Stimulated activated CD8-positive, alpha-beta memory T cell treated with anti-CD3 and anti-CD28 coated beads, Interleukin-12 subunit alpha, Interleukin-12 subunit beta, amount 100 ng/mL, for 1 hour (primary cell): Measurements from ENCODE around the gene CXCR3.
"Not testable (repeated sequence)": the region's sequence is repeated elsewhere in the genome, so short reads cannot be mapped to it uniquely, and the experiment has no call there.

Experiments used
- DNase-seq: peaks from one replicate; pipeline ENCODE4 v3.0.0-alpha.2; 2020; ENCODE audit warnings: low read depth

CXCR3 gene

DNA sequence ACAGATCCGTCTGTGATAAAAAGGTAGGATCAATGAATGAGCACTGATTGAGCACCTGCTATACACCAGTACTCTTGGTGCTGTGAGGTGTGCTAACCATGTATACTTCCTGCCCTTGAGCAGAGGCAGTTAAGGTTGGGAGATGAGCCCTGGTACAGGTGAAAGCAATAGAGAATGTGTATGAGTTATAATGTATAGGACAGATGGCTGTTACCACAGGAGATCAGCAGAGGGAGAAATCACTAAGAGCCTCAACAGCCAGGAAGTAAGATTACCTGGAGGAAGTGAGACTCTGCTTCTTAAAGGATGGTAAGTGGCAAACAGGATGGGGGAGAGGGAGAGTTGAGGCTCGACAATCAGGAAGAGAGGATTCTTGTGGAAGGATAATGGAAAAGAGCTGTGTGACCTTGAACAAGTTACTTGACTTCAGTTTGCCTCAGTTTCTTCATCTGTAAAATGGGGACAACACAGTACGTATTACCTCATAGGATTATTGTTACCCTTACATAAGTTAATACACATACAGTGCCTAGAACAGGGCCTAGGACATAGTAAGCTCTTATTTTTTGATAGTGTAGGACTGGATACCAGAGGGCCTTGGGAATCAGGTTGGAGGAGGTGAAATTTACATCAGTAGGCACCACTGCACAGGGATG, 9.1 kb downstream of the CXCR3 start:
- DNase-seq: no peak

DNA sequence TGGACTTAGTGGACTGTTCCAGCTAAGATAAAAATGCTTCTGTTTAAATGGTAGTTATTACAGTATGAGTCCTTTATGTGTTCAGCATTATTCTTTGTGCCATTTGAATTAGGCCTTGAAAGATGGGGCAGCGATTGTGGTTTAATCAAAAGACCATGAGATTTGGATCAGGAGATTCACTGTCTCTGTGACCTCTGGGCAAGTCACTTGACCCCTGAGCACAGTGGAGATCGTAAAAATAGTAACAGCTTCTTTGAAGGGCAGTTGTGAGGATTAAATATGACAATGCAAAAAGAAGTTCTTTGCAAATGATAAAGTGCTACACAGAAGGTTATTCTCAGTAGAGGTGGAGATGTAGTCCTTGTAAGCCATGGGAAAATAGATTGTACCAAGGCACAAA, 10.8 kb downstream of the CXCR3 start:
- no peak for DNase-seq

DNA sequence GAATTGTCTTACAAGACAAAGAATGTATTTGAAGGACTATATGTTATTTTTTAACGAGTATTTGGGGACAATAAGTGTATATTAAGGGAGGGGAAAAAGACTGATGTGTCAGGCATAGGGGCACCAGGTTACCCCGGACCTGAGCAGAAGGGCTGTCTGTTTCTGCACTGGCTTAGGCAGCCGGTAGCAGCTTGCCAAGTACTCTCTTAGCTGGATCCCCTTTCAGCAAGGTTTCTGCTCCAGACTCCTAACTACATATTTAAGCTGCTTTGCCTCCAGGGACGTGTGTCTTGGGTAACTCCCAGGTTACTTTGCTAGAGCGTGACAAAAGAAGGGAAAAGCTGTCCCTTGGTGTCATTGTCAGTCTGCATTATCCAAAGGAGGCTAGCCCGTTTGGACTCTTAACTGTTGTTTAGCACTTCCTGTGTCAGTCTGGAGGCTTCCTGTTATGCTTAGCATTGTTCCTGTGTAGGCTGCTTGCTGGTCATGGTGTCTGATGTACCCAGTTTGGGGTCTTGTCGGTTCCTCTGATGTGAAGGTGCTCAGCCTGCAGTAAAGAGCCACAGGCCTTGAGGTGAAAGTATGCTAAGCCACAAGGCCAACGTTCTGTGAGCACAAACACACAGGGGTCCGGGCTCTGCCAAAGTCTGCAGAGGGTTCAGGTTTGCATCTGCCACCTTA, 11.6 kb downstream of the CXCR3 start:
- DNase-seq: no peak

DNA sequence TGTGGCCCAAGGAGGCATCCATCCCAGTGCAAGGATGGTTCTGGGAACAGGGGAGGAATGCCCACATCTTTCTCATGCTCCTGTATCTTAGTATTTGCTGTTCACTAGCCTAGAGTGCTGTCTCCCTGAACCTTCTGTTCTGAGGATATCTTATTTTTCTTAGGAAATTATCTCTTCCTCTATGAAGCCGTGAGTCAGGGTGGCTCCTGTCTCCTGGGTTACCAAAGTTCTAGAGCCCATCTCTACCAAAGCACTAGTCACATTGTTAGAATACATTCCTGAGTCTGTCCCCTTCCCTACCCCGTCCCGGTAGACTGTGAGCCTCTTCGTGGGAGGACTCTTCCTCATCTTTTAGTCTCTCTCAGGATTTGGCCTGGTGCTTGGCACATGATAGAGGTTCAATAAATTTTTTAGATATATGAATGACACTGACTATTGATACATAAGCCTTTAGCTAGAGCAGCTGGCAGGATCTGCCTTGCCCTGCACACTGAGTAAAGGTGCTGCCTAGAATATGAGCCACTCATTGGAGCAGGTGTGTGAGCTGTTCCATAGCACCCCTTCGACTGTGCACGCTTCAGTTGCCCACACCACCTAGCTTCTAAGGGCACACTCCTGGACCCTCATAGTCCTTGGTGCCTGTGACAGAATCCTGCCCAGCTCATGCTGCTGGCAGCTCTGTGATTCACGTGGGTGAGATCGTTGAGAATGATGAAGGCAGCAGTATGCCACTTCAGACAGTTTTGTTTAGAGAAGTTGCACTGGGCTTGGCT, 13.3 kb downstream of the CXCR3 start:
- DNase-seq: no peak

DNA sequence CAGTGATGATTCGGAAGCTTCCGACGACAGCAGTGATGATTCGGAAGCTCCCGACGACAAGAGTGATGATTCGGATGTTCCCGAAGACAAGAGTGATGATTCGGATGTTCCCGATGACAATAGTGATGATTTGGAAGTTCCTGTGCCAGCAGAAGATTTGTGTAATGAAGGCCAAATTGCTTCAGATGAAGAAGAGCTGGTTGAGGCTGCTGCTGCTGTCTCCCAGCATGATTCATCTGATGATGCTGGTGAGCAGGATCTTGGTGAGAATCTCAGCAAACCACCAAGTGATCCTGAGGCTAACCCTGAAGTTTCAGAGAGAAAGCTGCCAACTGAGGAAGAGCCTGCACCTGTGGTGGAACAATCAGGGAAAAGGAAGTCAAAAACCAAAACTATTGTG, 14.2 kb downstream of the CXCR3 start:
- no peak for DNase-seq

DNA sequence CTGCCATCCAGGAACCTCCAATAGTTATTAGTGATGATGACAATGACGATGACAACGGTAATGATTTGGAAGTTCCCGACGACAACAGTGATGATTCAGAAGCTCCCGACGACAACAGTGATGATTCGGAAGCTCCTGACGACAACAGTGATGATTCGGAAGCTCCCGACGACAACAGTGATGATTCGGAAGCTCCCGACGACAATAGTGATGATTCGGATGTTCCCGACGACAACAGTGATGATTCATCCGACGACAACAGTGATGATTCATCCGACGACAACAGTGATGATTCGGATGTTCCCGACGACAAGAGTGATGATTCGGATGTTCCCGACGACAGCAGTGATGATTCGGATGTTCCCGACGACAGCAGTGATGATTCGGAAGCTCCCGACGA, 14.7 kb downstream of the CXCR3 start:
- no peak for DNase-seq

DNA sequence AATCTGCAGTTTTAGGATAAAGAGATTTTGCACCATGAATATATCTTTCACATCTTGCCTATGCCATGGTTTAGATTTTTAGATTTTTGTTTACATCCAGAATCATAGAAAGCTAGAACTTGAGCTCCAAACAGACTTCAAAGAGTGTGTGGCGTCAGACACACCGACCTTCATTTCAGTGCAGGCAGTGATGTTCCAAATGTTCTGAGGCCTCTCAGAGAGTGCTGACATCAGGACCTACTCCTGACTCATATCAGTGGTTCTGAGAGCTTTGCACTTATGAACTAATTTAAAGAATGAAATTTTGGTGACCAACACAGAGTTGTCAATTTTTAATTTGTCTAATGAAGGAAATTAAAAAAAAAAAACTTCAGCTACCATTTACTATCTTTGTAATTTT, 18.3 kb downstream of the CXCR3 start:
- no peak for DNase-seq

DNA sequence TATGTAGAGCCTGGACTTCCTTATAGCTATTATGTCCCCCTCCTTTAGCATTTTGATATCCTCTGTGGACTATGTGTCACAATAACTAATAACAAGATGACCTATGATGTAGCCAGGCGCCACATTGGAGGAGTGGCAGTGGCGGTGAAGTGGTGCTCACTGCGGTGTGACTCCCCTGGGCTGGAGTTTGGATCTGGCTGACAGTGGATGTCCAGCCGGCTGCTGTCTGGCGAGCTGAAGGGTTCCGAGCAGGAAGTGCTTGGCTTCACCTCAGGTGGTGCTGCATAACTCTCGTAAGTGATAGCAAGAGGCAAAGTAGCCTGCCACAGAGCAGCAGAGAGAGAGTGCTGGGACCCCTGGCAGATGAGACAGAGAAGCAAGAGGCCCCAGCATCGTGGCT, 25.1 kb downstream of the CXCR3 start:
- DNase-seq: not testable (repeated sequence)

DNA sequence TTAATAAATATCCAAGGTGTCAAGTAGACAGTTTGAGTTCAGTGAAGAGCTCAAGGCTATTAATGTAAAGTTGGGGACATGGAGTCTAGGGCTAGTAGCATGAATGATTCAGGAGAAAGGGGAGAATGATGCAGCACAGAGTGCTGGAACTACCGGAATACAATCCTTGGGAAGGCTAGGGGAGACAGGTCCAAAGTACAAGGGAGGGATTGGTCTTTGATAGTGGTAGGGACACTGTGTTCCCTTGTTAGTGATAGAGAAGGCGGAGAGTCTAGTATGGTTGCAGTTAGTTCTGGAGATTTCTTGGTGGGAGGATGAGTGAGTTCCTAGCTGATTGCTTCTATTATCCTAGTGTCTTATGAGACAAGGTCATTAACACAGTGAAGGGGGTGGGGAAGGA, 31.4 kb downstream of the CXCR3 start:
- DNase-seq: no peak

DNA sequence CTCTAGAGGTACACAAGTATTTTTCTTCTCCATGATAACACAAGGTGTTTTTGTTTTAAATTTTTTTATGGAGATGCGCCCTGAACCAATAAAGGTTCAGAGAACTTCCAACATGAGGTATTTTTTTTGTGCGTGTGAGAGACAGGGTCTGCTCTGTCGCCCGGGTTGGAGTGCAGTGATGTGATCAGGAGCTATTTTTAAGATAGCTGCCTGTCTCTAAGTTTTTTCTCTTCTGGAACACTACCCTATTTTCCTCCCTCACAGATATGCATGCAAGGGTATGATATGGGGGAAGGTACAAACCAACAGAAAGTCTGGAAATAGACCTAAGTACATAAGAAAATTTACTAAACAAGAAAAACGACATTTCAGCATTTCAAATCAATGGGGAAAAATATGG, 37.1 kb downstream of the CXCR3 start:
- DNase-seq: no peak

DNA sequence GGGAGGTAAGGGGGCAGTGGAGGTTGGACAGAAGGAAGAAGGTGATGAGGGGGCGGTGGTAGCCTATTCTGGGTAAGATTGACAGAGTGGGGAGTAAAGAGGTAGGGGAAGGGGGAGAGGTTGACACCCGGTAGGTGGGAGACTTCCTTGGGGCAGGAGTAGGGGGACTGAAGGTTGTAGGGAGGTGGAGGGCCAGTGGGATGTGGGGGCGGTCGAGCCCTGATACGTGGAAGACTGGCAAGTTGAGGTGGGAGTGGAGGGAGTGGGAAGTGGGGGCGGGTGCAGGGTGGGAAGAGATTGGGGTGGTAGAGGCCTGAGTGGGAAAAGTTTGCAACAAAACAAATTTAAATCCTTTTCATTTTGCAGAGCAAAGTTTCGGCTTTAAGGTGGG, 38.3 kb downstream of the CXCR3 start:
- no peak for DNase-seq

DNA sequence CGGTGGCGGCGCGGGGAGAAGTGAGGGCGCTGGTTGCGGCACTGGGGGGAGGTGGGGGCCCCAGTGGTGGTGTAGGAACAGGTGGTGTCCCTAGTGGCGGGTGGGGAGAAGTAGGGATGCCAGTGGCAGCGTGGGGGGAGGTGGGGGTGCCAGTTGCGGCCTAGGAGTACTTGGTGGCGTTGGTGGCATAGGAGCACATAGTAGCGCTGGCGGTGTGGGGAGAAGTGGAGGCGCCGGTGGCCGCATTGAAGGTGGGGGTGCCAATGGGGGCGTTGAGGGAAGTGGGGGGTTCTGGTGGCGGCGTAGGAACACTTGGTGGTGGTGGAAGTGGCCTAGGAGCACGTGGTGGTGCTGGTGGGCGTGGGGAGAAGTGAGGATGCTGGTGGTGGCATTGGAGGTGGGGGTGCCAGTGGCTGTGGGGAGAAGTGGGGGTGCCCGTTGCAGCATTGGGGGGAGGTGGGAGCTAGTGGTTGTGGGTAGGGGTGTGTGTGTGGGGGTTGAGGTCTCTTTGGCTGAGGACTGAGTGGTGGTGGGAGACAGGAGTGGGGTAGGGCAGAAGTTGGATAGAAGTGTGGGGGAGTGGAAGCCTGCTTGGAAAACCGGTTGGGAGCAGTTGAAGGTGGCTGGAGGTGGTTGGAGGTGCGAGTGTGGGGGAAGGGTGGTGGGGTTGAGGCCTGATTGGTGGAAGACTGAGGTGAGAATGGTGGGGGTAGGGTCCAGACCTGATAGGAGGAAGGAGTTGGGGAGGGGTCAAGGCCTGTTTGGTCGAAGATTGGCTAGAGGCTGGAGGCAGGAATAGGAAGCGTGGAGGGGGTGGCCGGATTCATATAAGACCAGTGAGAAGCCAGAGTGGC, 38.9 kb downstream of the CXCR3 start:
- no peak for DNase-seq

DNA sequence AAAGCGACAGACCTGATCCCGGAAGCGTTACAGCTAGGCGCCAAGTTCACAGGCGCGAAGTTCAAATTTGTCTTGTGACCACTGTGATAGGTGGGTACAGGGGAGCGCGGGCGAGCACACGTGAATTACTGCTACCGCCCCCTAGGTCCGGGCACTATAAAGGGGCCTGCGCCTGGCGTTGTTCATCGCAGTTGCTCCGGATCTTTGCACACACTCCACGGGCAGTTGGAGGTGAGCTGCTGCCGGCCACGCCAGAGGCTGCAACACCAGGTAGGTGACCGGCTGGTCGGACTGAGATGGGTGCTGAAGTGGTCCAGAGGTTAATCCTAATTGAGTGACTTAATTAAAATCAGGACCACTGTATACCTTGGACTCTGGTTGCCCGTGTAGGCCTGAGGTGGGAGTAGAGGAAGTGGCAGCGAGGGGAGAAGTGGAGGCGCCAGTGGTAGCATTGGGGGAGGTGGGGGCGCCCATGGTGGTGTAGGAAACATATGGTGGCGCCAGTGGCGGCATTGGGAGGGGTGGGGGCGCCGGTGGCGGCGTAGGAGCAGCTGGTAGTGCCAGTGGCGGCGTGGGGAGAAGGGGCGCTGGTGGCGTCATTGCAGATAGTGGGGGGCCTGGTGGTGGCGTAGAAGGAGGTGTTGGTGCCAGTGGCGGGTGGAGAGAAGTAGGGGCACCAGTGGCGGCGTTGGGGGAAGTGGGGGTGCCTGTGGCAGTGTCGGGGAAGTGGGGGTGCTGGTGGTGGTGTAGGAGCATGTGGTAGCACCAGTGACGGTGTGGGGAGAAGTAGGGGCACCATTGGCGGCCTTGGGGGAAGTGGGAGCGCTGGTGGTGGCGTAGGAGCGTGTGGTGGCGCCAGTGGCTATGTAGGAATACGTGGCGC, 39.8 kb downstream of the CXCR3 start, which contains the start of gene GCNA:
Gene GCNA (plus strand): TSS at position 185 of the 883 bp plus-strand sequence. CDS start 2,385 bp downstream, outside the sequence.
- DNase-seq: no peak

DNA sequence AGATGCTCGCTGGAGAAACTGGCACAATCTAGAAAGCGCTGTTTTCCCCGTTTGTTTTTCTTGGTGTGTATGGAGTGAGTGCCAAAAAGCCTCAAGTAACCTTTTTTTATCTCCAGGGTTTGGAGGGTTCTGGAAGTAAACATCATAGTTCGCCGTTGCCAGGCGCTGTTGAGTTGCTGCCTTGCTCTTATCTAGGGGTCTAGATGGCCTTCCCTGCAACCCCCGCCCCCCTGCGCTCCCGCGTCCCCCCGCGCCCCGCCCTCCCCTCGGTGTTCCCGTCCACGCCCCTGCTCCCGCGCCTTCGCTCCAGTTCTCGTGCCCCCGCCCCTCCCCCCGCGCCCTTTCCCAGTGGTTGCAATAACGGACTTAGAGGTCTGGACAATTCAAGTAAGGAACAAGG, 40.6 kb downstream of the CXCR3 start:
- DNase-seq: no peak

DNA sequence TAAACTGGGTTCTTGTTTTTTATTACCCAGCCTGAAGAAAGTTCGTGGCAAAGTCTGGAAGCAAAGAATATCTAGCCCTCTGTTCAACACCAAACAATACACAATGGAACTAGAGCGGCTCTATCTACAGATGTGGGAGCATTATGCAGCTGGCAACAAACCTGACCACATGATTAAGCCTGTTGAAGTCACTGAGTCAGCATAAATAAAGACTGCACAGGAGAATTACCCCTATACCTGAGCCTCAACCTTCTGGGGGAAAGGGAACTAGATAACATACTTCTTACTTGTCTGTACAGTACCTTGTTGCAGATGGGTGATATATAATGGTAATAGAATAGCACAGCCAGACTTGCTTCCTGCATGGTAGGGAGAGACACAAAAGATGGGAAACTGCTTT, 44.7 kb downstream of the CXCR3 start:
- no peak for DNase-seq

DNA sequence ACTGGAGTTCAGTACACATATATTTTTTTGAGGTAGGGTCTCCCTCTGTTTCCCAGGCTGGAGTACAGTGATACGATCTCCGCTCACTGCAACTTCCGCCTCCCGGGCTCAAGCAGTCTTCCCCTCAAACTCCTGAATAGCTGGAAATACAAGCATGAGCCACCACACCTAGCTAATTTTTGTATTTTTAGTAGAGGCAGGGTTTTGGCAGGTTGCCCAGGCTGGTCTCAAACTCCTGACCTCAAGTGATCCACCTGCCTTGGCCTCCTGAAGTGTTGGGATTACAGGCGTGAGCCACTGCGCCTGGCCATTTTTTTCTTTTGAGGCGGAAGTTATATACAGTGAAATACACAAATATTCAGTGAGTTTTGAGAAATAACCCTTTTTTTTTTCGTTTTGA, 46.9 kb downstream of the CXCR3 start:
- not testable (repeated sequence) for DNase-seq
